ENCODE measurements around the gene PODXL. TPM values are rescaled to one million over a fixed set of nuclear protein-coding genes. Genes with fewer than 3 reads are reported as not detected.

Gene PODXL
- 100 to 1,000 TPM; 790 to 835 (median 790) TPM for polyA plus RNA-seq (ENCODE audit: insufficient read length in 3 of 3)

DNA sequence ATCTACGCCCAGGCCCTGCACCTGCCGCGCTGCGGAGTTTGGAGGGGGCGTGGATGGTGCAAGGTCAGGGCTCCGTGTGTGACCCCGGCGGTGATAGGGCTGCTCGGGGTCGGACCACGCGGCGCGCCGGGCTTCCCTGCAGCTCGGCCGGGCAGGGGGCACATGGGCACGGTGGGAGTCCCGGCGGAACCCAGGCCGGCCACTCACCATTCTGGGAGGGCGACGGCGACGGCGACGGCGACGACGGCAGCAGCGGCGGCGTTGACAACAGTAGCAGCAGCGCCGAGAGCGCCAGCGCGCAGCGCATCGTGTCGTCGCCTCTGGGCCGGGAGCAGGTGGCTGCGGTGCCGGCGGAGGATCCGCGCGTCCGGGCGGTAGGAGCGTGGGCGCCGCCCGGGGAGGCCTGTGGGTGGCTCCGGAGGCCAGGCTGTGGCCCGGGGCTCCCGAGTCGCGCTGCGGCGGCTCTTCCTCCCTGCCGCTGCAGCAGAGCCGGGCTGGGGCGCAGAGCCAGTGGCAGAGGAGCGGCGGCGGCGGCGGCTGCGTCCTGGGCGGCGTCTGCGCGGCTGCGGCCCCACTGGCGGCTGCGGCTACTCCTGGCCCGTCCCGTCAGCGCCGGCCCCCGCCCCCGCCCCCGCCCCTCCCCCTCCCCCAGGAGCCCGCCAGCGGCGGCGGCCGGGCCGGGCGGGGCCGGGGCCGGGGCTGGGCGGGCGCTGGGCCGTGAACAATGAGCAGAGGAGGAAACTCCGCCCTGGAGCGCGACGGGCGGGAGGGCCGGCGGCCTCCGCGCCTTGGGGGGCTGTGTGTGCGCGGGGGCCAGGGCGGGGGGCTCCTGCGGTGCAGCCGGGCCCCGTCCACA, at the start of gene PODXL:
Gene PODXL (minus strand): TSS at position 576 of the 856 bp plus-strand sequence. CDS start 269 bp downstream, at position 307.
- DNase-seq (ENCODE audit: low read depth in 3 of 3, low spot score in 2 of 3), result no peak

DNA sequence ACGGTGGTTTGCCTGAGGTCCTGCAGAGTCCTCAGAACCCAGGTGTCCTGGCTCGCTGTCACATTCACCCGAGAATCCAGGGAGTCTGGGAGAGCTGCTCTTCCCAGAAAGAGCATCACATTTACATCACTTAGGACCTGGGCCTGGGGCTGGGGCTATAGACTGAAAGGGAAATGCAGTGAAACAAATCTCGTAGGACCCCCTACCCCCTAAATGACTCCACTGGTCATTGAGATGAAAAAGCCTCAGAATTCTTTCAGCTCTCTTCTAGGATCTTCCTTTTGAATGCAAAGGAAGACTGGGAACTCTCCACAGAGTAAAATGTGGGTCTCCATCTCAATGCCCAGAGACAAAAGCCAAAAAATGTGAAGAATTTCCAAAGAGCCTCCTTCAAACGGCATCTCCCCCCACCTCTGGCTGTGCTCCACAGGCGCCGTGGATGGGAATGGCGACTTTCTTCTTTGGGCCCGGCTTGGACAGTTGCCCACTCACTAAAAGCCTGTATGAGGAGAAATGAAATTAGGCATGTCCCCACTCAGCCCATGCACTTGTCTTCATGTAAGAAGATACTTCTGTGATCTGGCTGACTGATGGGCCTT, 49.0 kb upstream of the PODXL start:
- DNase-seq (ENCODE audit: low read depth in 3 of 3, low spot score in 2 of 3), result no peak

DNA sequence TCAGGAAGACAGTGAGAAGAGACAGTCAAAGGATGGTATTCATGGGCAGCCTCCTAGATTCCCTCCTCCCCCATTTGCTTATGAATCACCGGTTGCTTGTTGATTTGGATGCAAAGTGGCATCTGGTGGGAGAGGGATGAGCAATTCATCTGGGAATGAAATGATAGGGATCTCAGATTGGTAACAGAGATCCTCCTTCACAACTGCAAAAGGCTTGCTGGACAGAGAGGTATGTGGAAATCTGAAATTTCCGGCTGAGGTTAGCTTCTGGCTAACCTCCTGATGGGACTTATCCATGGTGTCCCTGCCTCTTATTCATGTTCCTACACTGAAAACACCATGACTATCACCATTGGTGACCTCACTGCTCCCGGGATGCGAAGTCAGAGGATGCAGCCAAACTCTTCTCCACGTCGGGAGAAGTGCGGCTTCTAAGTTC, 48.4 kb upstream of the PODXL start:
- no peak for DNase-seq (ENCODE audit: low read depth in 3 of 3, low spot score in 2 of 3)

DNA sequence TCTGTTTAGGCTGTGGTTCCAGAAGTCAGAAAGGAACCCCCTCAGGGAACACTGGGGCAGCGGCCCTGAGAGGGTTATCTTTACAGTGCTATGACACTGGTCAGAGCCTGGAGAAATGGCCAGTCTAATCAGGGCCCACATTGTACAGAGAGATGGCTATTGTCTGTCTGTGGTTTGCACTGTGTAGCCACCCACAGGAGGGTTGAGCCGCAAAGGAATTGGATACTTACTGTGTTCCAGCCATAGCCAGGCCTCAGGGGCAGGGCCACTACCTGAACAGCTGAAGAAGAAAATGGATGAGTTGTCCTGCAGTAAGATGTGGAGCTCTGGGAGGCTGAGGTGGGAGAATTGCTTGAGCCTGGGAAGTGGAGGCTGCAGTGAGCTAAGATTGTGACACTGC, 47.5 kb upstream of the PODXL start:
- no peak for DNase-seq (ENCODE audit: low read depth in 3 of 3, low spot score in 2 of 3)

DNA sequence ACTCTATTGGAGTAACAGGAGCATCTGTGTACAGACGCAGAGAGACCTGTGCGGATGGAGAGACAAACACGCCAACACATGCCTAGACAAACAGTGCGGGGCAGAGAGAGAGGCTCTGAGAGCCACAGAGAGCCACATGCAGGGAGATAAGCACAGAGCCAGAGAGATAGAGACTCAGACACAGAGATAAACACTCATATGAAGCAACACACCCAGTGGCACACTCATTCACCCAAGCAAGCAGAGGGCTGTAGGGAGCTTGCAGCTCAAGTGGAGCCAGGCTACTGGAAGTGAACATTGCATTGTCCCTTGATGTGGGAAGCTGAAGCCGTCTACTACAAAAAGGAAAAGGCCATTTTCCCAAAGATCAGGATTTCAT, 46.6 kb upstream of the PODXL start:
- DNase-seq (ENCODE audit: low read depth in 3 of 3, low spot score in 2 of 3), result no peak

DNA sequence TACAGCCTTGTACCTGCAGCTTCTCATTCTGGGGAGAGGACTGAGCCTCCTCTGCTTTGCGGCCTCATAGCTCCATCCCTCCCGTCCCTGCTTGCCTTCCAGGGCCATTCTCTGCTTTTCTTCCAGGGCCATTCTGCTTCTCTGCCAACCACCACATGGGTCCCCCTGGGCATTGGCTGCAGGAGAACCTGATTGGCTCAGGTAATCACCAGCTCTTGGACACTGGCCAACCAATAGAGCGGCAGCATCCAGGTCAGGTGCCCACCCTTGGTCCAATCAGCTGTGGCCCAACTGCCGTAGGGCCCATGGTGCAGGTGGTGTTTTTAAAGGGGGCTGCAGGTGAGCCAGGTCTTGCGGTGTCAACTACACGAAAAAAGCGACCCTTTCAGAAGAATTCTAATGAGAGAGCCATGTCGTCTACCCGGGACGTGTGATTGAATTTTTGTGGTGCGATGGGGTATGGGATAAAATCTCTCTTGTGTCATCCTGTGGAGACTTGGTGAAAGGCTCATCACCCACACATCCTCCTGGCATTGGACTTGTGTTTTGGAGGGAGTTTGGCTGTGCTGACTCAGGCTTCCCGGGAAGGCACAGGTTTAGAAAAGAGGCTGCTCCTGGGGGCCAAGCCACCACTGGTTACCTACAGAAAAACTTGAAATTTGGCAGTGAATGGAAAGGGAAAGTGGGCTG, 46.0 kb upstream of the PODXL start:
- DNase-seq (ENCODE audit: low read depth in 3 of 3, low spot score in 2 of 3), result no peak

DNA sequence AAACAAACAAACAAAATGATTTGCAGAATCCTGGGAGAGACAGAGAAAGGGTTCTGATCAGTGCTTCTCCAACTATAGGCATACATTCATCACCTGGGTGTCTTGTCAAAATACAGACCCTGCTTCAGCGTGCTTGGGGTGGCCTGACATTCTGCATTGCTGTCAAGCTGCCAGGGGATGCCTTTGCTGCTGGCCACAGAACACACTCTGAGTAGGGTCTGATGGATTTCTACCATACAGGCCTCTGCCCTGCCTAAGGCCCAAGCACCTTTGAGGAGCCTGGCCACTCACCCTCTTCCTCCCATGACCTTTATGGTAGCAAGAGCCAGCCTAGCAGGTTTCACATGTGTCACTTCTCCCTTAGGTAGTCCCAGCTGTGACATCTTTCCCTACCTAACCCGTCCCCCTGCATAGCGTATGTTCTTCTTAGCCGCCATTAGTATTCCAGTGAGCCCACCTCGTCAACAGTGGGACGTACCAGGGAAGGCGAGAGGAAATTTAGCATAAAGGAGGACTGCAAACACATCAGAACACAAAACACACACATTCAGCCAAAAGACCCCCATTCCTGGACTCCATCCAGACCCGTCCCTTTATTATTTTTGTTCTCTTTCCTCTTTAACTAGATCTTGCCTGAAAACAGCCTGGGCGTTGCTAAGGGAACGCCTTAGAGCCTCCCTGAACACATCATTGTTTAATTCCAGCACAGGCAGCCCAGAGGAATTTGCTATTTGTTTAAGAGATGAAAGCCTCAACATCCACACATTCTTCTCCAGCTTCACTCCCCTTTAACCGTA, 43.9 kb upstream of the PODXL start:
- no peak for DNase-seq (ENCODE audit: low read depth in 3 of 3, low spot score in 2 of 3)

DNA sequence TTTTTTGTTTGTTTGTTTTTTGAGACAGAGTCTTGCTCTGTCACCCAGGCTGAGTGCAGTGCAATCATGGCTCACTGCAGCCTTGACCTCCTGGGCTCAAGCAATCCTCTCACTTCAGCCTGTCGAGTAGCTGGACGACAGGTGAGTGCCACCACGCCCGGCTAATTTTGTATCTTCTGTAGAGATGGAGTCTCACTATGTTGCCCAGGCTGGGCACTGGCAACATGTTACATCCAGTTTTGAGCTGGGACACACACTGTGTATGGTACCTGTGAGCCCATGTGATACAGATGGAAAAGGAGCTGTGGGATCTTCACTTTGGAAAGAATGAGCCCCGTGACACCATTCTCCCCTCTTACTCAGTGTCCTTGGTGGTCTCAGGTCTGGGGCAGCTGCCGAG, 40.4 kb upstream of the PODXL start:
- DNase-seq (ENCODE audit: low read depth in 3 of 3, low spot score in 2 of 3), result no peak

DNA sequence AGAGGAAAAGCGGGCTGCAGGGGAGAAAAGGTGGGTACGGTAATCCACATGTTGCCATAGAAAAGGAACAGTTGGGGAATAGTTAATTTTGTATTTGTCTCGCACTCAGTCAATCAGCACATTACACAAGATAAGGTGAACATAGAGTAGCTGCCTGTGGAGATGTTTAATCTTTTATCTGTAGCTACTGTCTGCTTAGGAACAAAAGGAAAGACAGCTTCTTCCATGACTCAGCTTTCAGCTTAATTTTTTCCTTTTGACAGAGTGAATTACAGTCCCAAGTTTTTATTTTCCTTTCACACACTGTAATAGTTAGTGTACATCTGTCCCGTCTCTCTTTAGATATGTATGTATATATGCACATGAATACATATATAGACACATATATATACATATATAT, 39.3 kb upstream of the PODXL start:
- no peak for DNase-seq (ENCODE audit: low read depth in 3 of 3, low spot score in 2 of 3)

DNA sequence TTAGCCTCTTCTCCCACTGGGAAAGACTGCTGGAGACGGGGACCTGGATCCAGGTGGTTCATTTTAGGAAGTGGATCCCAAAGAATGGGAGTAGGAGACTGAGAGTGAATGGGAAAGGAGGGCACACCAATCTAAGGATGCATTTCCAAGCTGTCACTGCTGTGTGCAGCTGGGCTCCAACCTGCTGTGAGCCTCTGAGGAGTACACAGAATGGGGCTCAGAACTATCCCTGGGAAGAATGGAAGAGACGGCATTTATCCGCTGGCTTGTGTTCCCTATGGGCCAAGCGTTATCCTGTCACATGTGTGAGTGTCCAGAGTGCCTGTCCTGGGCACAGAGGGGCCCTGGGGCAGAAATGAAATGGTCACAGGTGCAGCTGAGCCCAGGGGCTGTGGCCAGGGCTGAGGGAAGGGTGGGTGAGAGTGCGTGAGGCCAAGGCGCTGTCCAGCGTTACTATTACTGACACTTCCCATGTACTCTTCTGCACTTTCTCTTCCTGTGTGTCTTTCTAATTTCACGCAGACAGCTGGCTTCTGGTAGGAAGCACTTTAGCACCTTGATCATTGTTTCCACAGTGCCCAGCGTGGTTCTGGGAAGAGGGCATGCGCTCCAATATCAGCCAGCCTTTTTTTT, 35.4 kb upstream of the PODXL start:
- no peak for DNase-seq (ENCODE audit: low read depth in 3 of 3, low spot score in 2 of 3)

DNA sequence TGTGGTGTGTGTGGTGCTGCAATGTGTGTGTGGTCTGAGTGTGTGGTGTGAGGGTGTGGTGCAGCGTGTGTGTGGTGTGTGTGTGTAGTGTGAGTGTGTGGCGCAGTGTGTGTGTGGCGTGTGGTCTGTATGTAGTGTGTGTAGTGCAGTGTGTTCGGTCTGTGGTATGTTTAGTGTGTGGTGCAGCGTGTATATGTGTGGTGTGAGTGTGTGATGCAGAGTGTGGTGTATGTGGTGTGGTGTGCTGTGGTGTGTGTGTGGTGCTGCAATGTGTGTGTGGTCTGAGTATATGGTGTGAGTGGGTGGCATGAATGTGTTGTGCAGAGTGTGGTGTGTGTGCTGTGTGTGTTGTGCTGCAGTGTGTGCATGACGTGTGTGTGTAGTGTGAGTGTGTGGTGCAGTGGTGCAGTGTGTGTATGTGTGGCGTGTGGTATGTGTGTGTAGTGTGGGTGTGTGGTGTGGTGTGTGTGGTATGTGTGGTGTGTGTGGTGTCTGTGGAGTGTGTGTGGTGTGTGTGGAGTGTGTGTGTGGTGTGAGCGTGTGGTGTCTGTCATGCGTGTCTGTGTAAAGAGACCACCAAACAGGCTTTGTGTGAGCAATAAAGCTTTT, 31.0 kb upstream of the PODXL start:
- no peak for DNase-seq (ENCODE audit: low read depth in 3 of 3, low spot score in 2 of 3)

DNA sequence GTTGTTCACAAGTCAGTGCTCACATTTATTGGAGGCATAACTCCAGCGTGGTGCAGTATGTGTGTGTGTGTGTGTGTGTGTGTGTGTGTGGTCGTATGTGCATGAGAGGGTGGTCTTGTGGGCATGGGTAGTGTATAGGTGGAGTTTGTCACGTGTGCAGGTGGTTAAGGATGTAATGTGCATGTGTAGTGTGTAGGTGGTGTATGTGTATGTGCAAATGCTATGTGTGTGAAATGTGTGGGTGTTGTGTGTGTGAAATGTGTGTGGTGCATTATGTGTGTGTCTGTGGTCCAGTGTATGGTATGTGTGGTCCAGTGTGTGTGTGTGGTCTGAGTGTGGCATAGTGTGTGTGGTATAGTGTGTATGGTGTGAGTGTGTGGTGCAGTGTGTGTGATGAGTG, 30.3 kb upstream of the PODXL start:
- DNase-seq (ENCODE audit: low read depth in 3 of 3, low spot score in 2 of 3), result no peak

DNA sequence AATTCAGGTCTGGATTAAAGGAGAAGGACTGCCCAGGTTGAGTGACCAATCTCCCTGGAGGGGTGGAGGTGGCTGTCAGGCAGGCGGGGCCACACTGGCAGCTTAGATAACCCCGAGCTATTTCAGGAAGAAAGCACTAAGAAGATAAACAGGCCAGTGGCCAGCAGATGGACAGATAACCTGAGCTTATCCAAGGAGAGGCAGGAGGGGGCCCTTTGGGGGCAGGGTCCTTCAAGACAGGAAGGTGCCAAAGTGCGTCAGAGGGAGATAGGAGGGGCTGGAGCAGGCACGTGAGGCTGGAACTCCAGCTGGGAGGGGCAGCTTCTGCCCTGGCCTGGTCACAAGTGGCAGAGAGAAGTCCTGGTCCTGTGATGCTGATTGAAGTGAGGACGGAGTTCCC, 29.8 kb upstream of the PODXL start:
- no peak for DNase-seq (ENCODE audit: low read depth in 3 of 3, low spot score in 2 of 3)

DNA sequence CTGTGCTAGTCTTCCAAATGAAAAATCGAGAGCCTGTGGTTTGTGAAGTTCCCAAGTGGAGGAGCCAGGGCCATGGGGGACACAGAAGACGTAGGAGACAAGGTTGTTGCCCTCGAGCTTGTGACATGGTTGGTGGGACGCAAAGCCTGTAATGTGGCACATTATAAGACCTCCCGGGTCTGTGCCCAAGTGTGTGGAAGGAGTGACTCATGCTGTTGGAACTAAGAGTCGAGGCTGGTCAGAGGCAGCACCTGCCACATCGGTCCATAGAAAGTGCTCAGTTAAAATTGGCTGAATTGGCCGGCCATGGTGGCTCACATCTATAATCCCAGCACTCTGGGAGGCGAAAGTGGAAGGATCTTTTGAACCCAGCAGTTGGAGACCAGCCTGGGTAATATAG, 27.0 kb upstream of the PODXL start:
- no peak for DNase-seq (ENCODE audit: low read depth in 3 of 3, low spot score in 2 of 3)

DNA sequence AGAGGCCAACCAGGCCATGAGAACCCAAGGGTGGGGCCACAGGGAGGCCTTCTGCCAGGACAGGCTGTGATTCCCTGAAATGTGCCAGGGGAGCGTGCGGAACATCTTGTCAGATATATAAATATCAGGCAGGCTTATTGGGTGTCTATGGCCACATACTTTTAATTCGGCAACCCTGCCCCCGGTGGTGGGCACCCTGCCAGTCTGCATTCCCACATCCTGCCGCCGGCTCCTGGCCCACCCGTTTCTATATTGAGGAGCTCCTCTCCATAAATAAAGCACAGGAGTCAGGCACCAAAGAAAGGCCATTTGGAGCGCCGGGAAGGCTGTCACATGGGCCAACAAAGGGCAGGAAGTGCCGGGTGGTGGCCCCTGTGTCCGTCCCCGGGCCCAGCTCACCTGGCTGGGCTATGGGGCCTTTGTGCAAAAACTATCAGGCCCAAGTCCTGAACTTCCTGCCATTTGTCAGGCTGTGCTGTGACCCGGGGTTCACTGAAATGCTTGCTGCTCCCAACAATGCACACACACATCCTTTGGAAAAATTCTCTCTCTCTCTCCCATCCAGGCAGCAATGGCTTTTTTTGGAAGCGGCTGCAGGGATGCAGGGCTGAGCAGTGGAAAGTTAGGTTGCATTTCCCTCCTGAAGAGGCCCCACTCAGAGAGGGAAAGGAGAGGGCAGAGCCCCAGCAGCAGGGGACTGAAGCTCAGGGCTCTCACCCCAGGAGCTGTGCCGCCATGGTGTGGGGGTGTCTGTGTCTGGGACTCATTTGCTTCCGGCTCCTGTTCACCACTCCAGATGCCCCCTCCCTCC, 25.0 kb upstream of the PODXL start:
- DNase-seq (ENCODE audit: low read depth in 3 of 3, low spot score in 2 of 3), result no peak

DNA sequence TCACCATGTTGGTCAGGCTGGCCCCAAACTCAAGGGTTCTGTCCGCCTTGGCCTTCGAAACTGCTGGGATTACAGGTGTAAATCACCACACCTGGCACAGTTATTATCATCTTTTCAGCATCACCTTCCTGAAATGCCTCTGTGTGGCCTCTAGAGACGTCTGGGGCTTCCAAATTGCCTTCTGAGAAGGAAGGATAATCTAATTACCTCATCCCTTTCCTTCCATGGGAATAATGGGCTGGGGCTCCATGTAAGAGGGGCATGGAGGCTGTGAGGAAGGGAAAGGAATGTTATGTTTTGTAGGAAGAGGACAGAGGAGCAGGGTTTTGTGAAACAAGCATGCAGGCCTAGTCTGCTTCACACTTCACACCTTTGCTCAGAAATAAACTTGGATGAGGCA, 22.2 kb upstream of the PODXL start:
- no peak for DNase-seq (ENCODE audit: low read depth in 3 of 3, low spot score in 2 of 3)

DNA sequence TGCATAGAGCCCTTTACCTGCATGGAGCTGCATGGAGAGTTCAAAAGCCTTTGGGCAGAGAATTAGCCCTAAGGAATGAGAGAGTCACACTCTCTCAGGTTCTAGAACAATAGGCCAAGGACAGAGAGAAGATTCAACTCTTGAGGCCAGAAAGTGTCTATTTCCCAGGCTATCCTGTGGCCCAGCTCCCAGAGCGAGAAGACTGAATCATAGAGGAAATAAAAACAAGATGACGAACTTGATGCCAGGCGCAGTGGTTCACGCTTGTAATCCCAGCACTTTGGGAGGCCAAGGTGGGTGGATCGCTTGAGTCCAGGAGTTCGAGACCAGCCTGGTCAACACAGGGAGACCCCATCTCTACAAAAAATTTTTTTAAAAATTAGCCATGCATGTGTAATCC, 18.3 kb upstream of the PODXL start:
- DNase-seq (ENCODE audit: low read depth in 3 of 3, low spot score in 2 of 3), result no peak

DNA sequence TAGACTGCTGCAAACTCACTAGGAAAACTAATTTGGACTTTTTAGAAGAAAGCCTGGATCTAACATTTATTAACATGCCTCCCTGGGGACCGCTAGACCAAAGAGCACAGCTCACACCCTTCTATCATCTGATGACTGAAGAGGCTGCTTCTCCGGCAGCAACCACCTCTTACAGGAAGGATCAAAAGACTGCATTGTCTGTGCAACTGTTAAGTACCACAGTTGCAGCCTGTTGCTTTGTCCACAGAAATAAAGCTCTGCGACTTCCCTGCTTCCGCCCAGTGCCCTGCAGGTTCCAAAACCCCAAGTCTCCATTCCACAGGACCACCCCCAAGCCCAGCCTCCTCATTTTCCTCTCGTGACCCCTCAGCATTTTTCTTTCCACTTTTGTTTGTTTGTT, 14.0 kb upstream of the PODXL start:
- DNase-seq (ENCODE audit: low read depth in 3 of 3, low spot score in 2 of 3), result no peak

DNA sequence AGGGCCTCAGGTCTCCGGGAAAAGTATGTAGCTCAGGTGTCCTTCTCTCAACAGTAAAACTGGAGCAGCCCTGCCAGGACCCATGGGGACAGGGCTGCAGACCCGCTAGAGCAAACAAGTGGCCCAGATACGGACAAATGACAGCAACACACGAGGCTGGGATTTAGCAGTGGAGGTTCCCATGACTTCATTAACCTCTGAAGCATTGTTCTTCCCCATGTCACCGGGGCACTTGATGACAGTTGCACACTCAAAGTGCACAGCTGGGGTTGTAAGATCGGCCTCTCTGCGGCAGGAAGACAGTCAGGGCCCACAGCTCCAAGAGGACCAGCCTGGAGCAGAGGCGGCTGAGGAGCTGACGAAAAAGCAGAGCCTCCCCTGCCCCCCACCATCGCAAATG, 12.5 kb upstream of the PODXL start:
- no peak for DNase-seq (ENCODE audit: low read depth in 3 of 3, low spot score in 2 of 3)
